Common myeloid progenitor, CD34-positive (primary cell): Measurements from ENCODE around the gene ACOXL.
A peak's percentile ranks its signal among the peaks of the same experiment; 100 is the strongest.

ENCODE experiments used
- CTCF ChIA-PET: fragments of 350-600 bp; sonication (Branson Sonifier 250); formaldehyde crosslinking; loops from one replicate; lab custom pipeline; 2021; ENCODE audit warnings: antibody characterized with exemption; lab: Charles Lee
- POLR2A ChIA-PET: fragments of 350-600 bp; sonication (Branson Sonifier 250); formaldehyde crosslinking; loops from one replicate; lab custom pipeline; 2021; ENCODE audit warnings: antibody characterized with exemption; lab: Charles Lee
- DNase-seq, 3 donors: peaks; one replicate each; pipeline versions ENCODE4 v3.0.0 to v3.0.0-alpha.2; 2013
- H3K27ac ChIP-seq, 2 experiments: 1 replicate in 1 of 2; 2 replicates in 1 of 2; pipeline ENCODE4 v1.7.0; 2013; ENCODE audit warnings: inconsistent platforms in 2 of 2, low read length in 2 of 2, mild to moderate bottlenecking in 2 of 2, low read depth in 1 of 2, moderate library complexity in 1 of 2; ENCODE audit not compliant: severe bottlenecking in 2 of 2, insufficient read depth in 1 of 2, poor library complexity in 1 of 2
- H3K27me3 ChIP-seq, 5 experiments: replicated peaks in 2 of 5; 1 replicate in 3 of 5; 2 replicates in 2 of 5; pipeline versions ENCODE4 v1.6.1 to v1.7.0; 2013; ENCODE audit warnings: low read length in 4 of 5, mild to moderate bottlenecking in 2 of 5, moderate library complexity in 2 of 5, inconsistent platforms in 1 of 5; ENCODE audit not compliant: insufficient read depth in 5 of 5, control insufficient read depth in 4 of 5
- H3K36me3 ChIP-seq, 4 experiments: 1 replicate in 2 of 4; 2 replicates in 2 of 4; pipeline versions ENCODE4 v1.6.1 to v1.7.0; 2013; ENCODE audit warnings: low read length in 3 of 4, control low read depth in 1 of 4, mild to moderate bottlenecking in 1 of 4; ENCODE audit not compliant: control insufficient read depth in 4 of 4, insufficient read depth in 4 of 4
- H3K4me1 ChIP-seq, 4 experiments: 1 replicate in 3 of 4; 2 replicates in 1 of 4; pipeline versions ENCODE4 v1.6.1 to v1.7.1; 2013; ENCODE audit warnings: low read length in 3 of 4, mild to moderate bottlenecking in 3 of 4, control low read depth in 1 of 4, inconsistent platforms in 1 of 4, moderate library complexity in 1 of 4; ENCODE audit not compliant: control insufficient read depth in 4 of 4, insufficient read depth in 4 of 4; ENCODE audit errors: control extremely low read depth in 1 of 4
- H3K4me3 ChIP-seq, 7 experiments: 1 replicate in 4 of 7; 2 replicates in 3 of 7; pipeline versions ENCODE4 v1.5.1 to v1.7.0; 2013; ENCODE audit warnings: mild to moderate bottlenecking in 7 of 7, low read length in 6 of 7, moderate library complexity in 6 of 7, inconsistent platforms in 2 of 7, low read depth in 2 of 7, control low read depth in 1 of 7; ENCODE audit not compliant: insufficient read depth in 4 of 7, control insufficient read depth in 1 of 7; ENCODE audit errors: extremely low read depth in 1 of 7
- H3K9me3 ChIP-seq, 5 experiments: 1 replicate in 4 of 5; 2 replicates in 1 of 5; pipeline versions ENCODE4 v1.6.1 to v1.7.1; 2013; ENCODE audit warnings: low read length in 4 of 5, mild to moderate bottlenecking in 2 of 5, inconsistent platforms in 1 of 5, low read depth in 1 of 5, moderate library complexity in 1 of 5; ENCODE audit not compliant: control insufficient read depth in 4 of 5, insufficient read depth in 2 of 5; ENCODE audit errors: control extremely low read depth in 1 of 5
- WGBS: methylation state at CpG from one replicate; pipeline ENCODE4 v1.1.5; 2013; ENCODE audit not compliant: insufficient coverage; 5-methylcytosine and 5-hydroxymethylcytosine counted together

The ACOXL gene

DNA sequence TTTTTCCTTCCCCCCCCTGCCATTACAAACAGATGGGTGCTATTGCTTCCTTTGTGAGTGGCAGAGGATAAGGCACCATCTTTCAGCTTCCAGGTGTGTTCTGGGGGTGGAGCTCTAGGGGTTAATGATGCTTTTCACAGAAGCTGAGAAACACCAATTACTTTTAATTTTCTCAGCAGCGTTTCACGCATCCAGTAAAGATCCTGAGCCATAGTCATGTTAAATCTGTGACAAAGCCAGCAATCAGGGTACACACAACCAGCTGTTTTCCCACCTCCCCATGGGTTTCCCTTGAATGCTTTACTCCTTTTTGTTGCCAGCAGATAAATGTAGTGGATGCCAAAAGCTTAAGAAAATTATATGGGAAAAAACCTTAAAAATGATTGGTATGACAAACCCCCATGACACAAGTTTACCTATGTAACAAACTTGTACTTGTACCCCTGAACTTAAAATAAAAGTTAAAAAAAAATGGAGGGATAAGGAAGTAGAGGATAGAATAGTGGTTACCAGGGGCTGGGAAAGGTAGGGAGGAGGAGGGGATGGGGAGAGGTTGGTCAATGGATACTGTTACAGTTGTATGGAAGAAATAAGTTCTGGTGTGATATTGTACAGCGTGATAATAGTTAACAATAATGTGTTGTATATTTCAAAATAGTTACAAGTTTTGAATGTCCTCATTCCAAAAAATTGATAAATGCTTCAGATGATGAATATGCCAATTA, 70.0 kb downstream of the ACOXL start:
- ChIA-PET POLR2A (no interaction called here), CTCF (no interaction called here)
- no peak overlapping the region for H3K4me3 ChIP-seq
- no peaks in the 10 kb centered on the region for H3K36me3 ChIP-seq
- no peak overlapping the region for H3K27ac ChIP-seq
- DNase-seq = no peak
- H3K27me3 ChIP-seq = peaks cover 0 to 21% (median 10%) of the 10 kb centered on the region in 5 experiments
- peaks cover 0 to 11% (median 6%) of the 10 kb centered on the region in 5 experiments for H3K9me3 ChIP-seq
- WGBS = 93% methylated on average over 2 of the region's 3 CpGs
- H3K4me1 ChIP-seq = peaks cover 2 to 20% (median 19%) of the 10 kb centered on the region in 4 experiments

DNA sequence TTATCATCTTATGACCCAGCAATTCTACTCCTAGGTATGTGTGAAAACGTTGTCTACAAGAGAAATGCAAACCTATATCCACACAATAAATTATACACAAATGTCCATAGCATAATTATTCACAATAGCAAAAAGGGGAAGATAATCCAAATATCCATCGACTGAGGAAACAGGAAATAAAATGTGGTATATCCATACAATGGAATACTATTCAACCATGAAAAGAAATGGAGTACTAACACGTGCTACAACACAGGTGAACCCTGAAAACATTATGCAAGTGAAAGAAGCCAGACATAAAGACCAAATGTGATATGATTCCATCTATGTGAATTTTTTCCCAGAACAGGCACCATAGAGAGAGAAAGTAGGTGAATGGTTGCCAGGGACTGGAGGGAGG, 72.1 kb downstream of the ACOXL start:
- H3K36me3 ChIP-seq = no peaks in the 10 kb centered on the region
- peaks cover 0 to 13% (median 6%) of the 10 kb centered on the region in 5 experiments for H3K27me3 ChIP-seq
- H3K9me3 ChIP-seq = peaks cover 0 to 8% (median 4%) of the 10 kb centered on the region in 5 experiments
- WGBS = 88% methylated on average over 1 of the region's 3 CpGs
- ChIA-PET POLR2A (no interaction called here), CTCF (no interaction called here)
- no peak overlapping the region for H3K27ac ChIP-seq
- H3K4me3 ChIP-seq = no peak overlapping the region
- DNase-seq = no peak
- H3K4me1 ChIP-seq = peaks cover 2 to 20% (median 19%) of the 10 kb centered on the region in 4 experiments

DNA sequence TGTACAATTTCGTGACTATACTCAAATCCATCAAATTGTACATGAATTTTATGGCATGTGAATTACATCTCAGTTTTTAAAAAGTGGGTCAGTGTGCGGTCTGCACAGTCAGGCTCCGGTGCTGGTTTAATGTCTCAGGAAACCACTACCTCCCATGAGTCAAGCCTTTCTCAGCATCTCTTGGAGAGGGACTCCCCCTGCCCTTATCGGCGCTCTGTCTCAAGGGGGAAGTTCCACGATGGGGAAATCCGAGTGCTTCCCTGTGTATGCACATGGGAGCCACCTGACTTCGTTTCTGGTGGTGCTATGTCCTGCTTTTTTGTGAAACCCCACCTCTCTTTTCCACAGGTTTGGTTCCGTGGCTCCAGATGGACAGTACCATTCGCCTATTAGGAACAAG, 72.5 kb downstream of the ACOXL start:
- peaks cover 2 to 20% (median 19%) of the 10 kb centered on the region in 4 experiments for H3K4me1 ChIP-seq
- H3K4me3 ChIP-seq = no peak overlapping the region
- peaks cover 0 to 15% (median 6%) of the 10 kb centered on the region in 5 experiments for H3K27me3 ChIP-seq
- H3K36me3 ChIP-seq = no peaks in the 10 kb centered on the region
- POLR2A ChIA-PET = no interaction called here
- CTCF ChIA-PET = interaction anchor here (1.3 kb wide), 1 partner anchor 10 kb away, joined by 3 read pairs; no protein-coding TSS in a partner anchor
- 16% methylated on average over 9 of the region's 10 CpGs for WGBS
- no peak overlapping the region for H3K27ac ChIP-seq
- peaks cover 0 to 6% (median under 1%) of the 10 kb centered on the region in 5 experiments for H3K9me3 ChIP-seq
- DNase-seq = peak; percentile 82 to 97 (median 96)

- Histone ChIP-seq H3K36me3 (no peaks in the 10 kb centered on the region), H3K27ac (no peak overlapping the region), H3K4me3 (no peak overlapping the region), H3K9me3 (peaks cover 0 to 6% (median 0%) of the 10 kb centered on the region in 5 experiments), H3K4me1 (peaks cover 2 to 20% (median 19%) of the 10 kb centered on the region in 4 experiments), H3K27me3 (peaks cover 0 to 13% (median 3%) of the 10 kb centered on the region in 5 experiments)
- ChIA-PET CTCF (interaction anchor here (0.8 to 1.3 kb wide), 2 partner anchors 9 to 13 kb away, joined by 3 read pairs; no protein-coding TSS in a partner anchor), POLR2A (no interaction called here)
- DNase-seq = peak; percentile 51 to 94 (median 93)
- 2% methylated on average over 14 of the region's 14 CpGs for WGBS
Measured at GRCh38 chr2:110805894-110806452, 73.6 kb downstream of the ACOXL start.

DNA sequence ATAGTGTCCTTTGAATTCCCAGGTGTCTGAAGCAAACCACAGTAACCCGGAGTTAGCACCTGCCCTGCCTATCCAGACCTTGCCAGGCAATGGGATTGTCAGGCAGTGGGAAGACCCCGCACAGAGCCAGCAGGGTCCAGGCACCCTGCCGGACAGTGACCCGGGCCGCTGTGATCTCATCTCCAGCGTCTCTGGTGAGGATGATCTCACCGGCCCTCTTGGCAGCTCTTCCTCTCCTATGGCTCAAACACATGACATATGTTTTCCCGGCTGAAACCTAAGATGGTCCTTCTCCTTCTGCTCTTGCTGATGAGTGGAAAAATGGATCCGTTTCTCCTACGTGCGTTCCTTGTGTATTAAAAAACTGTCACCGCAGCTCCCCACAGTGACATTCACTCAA, 75.1 kb downstream of the ACOXL start:
- ChIA-PET POLR2A (no interaction called here), CTCF (interaction anchor here (1.8 kb wide), 1 partner anchor 15 kb away, joined by 3 read pairs; no protein-coding TSS in a partner anchor)
- H3K9me3 ChIP-seq = peaks cover 0 to 6% (median 0%) of the 10 kb centered on the region in 5 experiments
- peaks cover 0 to 13% (median 0%) of the 10 kb centered on the region in 5 experiments for H3K27me3 ChIP-seq
- 94% methylated on average over 6 of the region's 12 CpGs for WGBS
- peaks cover 2 to 20% (median 19%) of the 10 kb centered on the region in 4 experiments for H3K4me1 ChIP-seq
- no peak overlapping the region for H3K4me3 ChIP-seq
- no peak overlapping the region for H3K27ac ChIP-seq
- no peak for DNase-seq
- H3K36me3 ChIP-seq = no peaks in the 10 kb centered on the region

DNA sequence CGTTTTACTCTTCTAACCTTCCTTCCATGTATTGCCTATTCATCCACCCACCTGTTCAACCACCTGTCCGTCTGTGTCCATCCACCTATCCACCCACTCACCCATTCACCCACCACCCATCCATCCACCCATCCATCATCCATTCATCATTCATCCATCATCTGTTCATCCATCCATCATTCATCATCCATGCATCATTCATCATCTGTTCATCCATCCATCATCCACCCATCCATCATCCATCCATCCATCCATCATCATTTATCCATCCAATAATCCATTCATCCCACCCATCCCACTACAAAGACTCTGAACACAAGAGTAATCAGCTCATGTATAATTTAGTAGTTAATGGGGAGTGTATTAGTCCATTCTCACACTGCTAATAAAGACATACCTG, 78.0 kb downstream of the ACOXL start:
- H3K9me3 ChIP-seq = no peaks in the 10 kb centered on the region
- peaks cover 2 to 13% (median 13%) of the 10 kb centered on the region in 4 experiments for H3K4me1 ChIP-seq
- no peak overlapping the region for H3K27ac ChIP-seq
- H3K36me3 ChIP-seq = no peaks in the 10 kb centered on the region
- no peak for DNase-seq
- H3K4me3 ChIP-seq = no peak overlapping the region
- WGBS = 93% methylated on average over 2 of the region's 2 CpGs
- H3K27me3 ChIP-seq = peaks cover 0 to 13% (median 0%) of the 10 kb centered on the region in 5 experiments
- ChIA-PET CTCF (interaction anchor here (2.8 kb wide), 1 partner anchor 11 kb away, joined by 9 read pairs; no protein-coding TSS in a partner anchor), POLR2A (no interaction called here)
